HG02588 (cell line): ENCODE measurements around the gene EZH1.
"Not testable (repeated sequence)": the region's sequence is repeated elsewhere in the genome, so short reads cannot be mapped to it uniquely, and the experiment has no call there.

Source experiments
- ATAC-seq: cut with Tn5 transposase; IDR thresholded peaks from one replicate; pipeline ENCODE4 v1.9.1; 2021; ENCODE audit warnings: mild to moderate bottlenecking, moderate library complexity; ENCODE audit not compliant: unreplicated experiment

EZH1 gene

DNA sequence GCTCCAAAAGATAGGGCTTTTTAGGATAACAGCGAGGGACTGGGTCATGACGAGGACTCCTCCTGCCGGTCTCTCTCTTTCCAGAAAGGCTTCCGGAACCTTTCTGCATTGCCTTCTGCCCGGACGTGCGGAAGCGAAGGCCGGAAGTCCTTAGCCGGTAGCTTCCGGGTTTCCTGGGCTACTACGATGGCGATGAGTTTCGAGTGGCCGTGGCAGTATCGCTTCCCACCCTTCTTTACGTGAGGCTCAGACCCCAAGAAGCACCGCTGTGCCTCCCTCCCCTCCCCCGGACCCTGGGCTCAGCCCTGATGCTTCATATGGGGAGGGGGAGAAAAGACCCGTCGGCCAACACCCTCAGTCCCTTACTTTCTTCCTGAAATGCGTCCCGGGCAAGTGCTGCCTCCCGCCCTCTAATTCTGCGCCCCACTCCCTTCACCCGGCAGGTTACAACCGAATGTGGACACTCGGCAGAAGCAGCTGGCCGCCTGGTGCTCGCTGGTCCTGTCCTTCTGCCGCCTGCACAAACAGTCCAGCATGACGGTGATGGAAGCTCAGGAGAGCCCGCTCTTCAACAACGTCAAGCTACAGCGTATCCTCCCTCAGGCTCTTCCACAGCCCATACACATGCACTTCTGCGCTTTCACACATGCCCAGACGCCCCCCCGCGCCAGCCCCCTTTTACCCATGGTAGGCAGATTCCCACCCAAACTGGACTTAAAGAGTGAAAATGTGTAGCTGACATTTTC is 28.6 kb upstream of the EZH1 start, which contains the start of gene VPS25:
Gene VPS25, plus strand, starts transcription at position 160 of the 746 bp plus-strand sequence. Its CDS starts 27 bp downstream, at position 187.
- no peak for ATAC-seq

DNA sequence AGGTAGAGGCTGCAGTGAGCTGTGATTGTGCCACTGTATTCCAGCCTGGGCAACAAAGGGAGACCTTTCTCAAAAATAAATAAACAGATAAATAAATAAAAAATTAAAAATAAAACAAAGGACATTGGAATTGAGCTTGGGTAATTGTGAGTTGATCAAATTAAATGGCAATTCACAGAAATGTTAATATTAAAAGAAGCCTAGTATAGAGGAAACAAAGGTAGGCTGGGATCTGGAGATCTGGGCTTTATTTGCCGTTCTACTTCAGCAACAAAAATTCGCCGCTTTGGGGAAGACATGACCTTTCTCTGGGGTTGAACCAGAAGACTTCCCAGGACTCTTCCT is 28.1 kb upstream of the EZH1 start:
- ATAC-seq = no peak

DNA sequence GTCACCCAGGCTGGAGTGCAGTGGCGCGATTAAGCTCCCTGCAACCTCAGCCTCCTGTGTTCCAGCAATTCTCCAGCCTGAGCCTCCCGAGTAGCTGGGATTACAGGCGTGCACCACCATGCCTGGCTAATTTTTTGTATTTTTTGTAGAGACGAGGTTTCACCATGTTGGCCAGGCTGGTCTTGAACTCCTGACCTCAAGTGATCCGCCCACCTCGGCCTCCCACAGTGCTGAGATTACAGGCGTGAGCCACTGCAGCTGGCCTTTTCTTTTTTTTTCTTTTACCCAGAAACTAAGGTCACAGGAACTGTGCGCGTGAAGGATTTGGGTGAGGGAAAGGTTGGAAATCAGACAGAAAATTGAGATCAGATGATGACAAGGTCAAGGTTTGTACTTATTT is 25.1 kb upstream of the EZH1 start:
- ATAC-seq = not testable (repeated sequence)

DNA sequence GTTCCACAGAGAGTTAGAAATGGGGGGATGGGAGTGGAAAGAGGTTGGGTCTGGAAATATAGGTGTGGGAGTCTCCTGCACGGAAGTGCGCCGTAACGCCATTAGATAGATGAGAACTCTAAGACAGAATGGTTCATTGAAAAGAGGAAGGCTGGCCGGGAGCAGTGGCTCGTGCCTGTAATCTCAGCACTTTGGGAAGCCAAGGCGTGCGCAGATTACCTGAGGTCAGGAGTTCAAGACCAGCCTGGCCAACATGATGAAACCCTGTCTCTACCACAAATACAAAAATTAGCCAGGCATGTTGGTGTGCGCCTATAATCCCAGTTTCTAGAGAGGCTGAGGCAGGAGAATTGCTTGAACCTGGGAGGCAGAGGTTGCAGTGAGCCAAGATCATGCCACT is 23.2 kb upstream of the EZH1 start:
- not testable (repeated sequence) for ATAC-seq

DNA sequence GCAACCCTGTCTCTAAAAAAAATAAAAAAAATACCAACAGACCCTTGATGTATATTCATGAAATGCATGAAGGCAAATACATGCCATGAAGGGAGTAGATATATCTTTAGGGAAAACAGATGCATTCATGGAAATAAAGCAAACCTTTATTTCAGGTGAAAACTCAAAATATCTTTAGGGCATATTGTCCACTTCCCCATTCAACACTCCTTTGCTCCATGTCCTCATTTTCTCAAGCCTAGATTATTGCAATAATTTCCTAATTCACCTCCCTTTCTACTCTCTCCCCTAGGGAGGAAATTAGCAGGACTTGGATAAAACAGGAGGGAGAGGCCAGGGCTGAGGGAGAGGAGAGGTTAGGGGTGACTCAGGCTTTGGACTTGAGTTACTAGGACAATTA is 22.7 kb upstream of the EZH1 start:
- no peak for ATAC-seq

DNA sequence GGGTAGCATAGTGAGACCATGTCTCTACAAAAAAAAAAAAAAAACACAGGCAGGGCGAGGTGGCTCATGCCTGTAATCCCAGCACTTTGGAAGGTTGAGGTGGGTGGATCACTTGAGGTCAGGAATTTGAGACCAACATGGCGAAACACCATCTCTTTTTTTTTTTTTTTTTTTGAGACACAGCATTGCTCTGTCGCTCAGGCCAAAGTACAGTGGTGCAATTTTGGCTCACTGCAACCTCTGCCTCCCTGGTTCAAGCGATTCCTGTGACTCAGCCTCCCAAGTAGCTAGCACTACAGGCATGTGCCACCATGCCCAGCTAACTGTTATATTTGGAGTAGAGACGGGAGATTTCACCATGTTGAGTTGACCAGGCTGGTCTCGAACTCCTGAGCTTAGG is 21.3 kb upstream of the EZH1 start:
- ATAC-seq = no peak

DNA sequence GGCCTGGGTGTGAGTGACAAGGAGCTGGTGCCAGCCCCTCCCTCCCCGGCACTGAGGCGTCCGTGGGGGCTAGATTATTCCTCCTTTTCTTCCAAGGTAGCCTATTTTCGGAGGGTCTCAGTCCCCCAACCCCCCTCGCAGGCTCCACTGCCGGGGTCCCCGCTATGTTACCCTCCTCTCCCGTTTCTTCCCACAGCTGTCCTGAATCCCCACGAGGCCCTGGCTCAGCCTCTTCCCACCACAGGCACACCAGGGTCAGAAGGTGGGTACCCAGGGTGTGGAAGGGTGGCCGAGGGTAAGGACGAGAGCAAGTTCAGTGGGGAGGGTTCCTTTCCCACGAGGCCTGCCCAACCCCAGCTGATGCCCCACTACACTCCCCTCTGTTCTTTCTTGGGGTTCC is 16.8 kb upstream of the EZH1 start:
- no peak for ATAC-seq

DNA sequence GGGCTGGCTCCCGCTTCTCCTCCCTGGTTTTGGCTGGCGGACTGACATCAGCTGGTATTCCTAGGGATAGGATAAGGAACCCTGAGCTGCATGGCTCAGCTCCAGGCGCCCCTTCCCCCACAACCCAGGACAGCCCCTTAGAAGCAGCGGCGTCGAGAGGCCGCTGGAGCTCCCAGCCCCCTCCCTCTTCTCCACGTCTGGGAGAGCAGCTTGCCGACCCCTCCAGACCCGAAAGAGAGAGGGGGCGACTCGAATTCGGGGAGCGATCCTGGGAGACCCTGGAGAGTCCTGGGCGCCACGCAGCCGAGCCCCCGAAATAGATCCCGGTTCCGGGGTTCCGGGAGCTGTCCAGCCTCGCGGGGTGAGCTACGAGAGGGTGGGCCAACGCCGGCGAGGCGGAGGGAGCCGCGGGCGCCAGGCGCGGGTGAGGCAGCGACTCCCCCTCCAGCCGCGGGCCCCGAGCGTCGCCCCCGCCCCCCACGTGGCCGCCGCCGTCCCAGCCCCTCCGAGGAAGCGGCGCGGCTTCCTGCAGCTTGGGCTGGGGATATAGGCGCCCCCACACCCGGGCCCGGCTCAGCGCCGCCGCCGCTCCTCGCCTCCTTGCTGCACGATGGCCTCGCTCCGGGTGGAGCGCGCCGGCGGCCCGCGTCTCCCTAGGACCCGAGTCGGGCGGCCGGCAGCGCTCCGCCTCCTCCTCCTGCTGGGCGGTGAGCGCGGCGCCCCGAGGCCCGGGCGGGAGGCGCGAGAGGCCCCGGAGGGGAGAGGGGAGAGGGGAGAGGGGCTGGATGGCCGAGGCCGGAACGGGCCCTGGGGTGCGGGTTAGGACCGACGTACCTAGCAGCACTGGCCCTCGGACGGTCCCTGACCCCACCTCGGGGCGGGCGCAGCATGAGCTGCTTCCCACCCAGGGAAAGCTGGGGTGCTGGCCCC is 16.1 kb upstream of the EZH1 start, which contains the start of gene RAMP2:
Gene RAMP2, plus strand, starts transcription at position 576 of the 930 bp plus-strand sequence. Its CDS starts 35 bp downstream, at position 611.
- no peak for ATAC-seq

DNA sequence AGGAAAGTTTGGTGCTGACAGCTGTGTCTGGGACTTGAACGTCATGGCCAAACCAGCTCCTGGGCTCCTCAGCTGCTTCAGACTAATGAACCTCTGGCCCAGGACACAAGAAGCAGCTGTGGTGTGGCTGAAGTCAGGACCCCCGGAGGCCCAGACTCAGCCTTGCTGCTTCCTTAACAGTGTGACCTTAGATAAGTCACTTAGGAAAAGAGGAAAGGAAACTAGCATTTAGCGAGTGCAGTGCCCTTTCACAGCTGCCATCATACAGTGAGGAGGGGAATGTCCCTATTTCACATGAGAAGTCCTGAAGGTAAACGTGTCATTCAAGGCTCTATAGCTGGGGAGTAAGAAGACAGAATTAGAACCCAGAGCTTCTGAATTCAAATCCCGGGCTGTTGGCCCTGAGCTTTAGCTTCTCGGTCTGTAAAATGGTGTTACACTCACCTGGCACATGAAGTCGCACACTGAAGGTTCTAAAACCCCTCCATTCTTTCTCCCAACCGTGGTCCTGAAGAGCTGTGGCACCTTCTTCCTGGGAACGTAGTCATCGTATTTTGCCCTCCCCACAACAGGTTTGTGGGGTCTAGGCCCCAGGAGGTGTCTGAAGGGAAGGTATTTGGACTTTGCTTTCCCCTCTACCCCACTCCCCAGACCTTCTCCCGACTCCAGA is 15.3 kb upstream of the EZH1 start:
- ATAC-seq = no peak

DNA sequence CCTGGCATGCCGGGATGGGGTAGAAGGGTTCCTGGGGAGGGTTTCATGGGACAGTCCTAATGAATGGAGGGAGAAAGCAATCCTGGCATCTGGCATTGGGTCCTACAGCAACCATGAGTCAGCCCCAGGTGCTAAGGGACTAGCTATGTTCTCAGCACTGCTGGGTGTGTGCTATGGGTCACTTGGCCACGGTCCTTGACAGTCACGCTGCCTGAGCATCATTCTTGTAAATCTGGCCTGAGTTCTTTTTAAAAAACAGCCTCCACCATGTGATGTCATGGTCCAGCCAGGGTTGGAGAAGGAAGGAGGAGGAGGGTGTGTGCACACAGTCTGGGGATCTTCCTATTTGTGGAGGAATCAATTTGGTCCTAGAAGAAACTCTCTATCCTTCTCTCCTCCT is 9.9 kb upstream of the EZH1 start:
- ATAC-seq = no peak

DNA sequence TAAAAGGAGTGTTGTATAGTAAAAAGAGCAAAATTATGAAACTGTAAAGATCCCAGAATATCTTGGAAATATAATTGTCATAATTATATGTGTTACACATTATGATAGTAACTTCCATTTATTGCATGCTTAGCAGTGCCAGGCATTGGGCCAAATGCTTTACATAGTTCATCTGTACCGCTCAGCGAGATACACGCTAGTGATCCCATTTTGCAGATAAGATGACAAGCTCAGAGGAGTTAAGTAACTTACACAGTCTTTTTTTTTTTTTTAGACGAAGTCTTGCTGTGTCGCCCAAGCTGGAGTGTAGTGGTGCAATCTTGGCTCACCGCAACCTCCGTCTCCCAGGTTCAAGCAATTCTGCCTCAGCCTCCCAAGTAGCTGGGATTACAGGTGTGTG is 6.8 kb upstream of the EZH1 start:
- no peak for ATAC-seq

DNA sequence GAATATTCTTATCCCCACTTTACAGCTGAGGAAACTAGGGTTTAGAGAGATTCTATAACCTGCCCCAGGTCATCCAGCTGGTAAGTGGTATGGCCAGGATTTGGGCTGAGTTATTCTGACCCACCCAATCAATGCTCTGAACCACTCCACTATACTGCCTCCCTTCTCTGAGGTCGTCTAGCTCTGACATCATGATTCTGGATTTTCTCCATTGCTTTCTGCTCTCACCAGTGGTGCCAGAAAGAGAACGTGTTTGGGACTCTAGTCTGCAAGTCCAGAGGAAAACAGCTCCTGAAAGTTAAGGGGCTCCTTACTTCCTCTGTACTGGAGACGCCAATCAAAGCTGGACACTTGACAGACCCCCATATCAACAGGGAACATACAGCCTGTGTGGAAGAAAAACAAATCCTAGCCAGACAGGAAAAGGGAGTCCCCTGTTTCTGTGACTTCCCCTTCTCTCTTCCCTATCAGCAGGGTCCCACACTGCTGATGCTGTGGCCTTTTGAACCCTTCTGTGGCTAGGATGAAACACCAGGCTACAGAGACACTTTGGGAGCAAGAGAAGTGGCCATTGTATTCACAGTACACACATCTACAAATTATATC is 6.0 kb upstream of the EZH1 start:
- ATAC-seq = no peak

DNA sequence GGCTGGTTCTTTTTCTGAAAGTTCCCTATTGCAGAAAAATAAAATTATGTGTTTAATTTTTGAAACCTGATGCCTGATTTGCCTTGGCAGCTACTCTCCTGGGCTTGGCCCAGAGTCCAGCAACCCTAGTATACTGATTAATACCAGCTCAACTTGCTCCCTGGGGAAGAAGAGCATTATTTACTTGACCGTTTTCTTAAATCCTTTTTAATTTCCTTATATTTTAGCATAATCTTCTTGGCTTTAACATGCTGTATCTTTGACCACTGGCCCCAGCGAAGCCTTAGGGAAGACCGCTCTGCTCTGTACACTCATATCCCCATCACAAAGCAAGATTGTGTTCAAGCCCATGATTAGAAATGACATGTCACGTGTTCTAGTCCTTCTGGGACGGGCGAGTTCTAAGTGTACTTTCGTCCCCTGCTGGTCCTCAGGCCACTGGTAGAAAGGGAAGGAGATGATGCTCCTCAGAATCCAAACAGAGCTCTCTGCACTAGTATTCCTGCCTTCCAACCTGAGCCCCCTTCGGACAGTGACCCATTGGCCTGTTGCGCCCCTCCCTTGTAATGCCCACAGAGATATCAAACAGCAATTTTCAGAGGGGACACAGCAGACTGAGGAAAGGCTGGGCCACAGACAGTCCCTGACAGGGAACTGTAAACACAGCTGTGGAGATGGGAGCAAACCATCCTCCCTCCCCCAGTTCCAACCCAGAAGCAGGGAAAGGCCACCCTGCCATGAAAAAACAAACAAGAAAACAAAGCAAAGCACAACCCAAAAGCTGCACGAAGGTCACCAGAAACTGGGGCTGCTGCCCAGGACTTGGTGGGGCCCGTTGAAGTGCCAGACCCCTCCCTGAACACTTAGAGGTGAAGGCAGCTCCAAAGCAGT is 4.3 kb upstream of the EZH1 start:
- ATAC-seq = no peak

DNA sequence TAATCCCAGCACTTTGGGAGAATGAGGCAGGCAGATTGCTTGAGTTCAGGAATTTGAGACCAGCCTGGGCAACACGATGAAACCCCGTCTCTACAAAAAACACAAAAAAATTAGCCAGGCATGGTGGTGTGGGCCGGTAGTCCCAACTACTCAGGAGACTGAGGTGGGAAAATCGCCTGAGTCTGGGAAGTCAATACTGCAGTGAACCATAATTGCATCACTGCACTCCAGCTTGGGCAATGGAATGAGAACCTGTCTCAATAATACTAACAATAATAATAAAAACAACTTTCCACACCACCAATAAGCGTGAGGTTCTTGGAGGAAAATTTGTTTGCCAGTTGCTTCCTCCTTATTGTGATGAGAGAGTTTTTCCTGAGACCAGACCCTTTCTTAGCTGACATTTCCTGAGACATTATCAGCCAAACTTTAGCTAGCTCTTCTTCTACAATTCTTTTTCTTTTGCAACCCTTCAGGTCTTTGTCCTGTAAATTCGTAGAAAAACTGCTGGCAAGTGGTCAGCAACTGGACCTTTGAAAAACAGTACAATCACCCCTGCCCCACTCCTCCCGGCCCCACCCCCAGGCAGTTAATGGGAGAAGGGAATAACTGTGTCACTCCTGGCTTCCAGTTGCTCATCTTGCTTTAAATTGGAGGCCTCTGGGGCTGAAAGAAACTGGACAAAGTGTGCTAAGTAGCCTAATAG is 3.5 kb upstream of the EZH1 start:
- no peak for ATAC-seq

DNA sequence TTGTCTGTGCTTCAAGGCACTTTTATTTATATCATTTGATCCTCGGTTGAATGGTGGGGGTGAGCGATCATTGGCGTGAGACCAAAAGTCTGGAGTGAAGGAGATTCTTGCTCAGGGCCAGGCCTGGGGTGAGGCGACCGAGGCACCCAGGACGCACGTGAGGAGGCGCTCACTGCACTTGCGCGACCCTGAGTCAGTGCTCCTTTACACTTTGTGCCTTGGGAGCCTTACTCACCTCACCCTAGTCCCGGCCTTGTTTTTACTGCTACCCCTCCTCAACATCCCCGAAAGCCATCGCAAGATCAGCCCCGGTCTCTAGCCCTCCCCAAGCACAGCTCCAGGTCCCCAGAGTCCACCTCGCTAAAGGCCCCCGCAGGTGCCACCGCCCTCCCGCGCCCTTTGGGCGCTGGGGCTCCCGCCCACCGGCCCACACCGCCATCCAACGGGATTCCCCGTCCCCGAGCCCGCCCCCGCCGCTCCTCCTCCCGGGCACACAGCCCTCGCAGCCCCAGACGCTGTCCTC is 496 bp downstream of the EZH1 start:
- peak; percentile 64 for ATAC-seq

DNA sequence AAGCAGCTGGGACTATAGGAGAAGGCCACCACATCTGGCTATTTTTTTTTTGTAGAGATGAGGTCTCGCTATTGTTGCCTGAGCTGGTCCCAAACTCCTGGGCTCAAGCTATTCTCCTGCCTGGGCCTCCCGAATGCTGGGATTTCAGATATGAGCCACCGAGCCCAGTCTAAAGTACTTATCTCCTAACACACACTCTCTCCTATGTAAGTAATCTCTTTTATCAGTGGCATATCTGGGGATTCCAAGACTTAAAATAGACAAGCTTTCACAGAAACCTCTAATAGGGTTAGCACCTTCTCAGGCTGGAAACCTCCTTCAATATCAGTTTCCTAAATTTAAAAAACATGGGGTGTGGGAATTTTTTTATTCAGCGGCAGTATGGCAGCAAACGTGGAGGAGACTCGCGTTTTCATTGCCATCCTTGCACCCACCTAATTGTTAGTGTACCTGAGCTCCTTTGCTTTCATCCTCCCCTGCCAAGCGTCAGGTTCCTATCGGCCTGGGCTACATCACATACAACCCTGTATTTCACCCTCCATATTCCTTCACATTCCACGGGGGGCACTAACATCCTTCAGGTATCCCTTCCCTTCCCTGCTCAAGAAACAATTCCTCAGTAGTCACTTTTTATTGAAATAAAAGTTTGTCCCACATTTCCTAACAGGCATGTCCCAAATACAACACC is 1.1 kb downstream of the EZH1 start:
- no peak for ATAC-seq

DNA sequence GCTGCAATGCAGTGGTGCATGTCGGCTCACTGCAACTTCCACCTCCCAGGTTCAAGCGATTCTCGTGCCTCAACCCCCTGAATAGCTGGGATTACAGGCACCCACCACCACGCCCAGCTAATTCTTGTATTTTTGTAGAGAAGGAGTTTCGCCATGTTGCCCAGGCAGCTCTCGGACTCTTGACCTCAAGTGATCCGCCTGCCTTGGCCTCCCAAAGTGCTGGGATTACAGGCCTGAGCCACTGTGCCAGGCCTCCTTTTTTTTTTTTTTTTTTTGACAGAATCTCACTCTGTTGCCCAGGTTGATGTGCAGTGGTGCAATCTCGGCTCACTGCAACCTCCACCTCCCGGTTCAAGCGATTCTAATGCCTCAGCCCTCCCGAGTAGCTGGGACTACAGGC is 1.9 kb downstream of the EZH1 start:
- not testable (repeated sequence) for ATAC-seq

DNA sequence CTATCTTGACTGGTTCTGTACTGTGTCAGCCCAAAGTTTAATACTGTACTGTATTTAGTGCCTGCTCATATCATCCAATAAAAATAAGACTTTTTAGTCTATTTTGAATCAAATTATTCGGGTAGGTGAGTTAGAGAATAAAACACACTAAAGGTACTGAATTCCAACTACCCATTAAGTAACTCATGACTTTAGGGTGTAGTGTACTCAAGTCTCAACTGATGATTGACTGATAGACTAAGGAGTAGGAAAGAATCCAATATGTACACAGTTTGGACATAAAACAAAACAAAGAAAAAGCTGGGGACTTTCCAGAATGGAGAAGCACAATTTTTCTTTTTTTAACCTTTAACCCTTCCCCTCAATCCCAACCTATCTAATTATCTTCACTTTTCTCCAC is 4.1 kb downstream of the EZH1 start:
- ATAC-seq = no peak

DNA sequence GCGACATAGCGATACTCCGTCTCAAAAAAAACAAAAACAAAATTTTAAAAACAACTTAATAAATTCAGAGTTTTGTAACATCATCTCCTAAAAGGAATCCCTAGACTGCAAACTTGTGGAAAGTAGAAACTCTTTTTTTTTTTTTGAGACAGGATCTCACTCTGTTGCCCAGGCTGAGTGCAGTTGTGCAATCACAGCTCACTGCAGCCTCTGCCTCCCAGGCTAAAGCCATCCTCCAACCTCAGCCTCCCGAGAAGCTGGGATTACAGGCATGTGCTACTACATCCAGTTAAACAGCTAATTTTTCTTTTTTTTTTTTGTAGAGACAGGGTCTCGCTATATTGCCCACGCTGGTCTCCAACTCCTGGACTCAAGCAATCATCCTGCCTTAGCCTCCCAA is 19.7 kb downstream of the EZH1 start:
- no peak for ATAC-seq
